ENCODE results near the gene XYLT1.

DNA sequence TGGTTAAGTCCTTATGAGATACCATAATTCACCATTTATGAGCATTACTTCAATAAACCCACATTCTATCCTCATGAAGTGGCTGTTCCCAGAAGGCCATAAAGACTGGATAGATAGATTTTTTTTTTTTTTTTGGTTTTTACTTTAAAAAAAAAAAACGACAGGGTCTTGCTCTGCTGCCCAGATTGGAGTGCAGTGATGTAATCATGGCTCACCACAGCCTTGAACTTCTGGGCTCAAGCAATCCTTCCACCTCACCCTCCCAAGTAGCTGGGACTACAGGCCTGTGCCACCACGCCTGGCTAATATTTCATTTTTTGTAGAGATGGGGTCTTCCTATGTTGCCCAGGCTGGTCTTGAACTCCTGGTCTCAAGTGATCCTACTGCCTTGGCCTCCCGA, 102.3 kb downstream of the XYLT1 start:
- TF ChIP-seq, protein P1, sequence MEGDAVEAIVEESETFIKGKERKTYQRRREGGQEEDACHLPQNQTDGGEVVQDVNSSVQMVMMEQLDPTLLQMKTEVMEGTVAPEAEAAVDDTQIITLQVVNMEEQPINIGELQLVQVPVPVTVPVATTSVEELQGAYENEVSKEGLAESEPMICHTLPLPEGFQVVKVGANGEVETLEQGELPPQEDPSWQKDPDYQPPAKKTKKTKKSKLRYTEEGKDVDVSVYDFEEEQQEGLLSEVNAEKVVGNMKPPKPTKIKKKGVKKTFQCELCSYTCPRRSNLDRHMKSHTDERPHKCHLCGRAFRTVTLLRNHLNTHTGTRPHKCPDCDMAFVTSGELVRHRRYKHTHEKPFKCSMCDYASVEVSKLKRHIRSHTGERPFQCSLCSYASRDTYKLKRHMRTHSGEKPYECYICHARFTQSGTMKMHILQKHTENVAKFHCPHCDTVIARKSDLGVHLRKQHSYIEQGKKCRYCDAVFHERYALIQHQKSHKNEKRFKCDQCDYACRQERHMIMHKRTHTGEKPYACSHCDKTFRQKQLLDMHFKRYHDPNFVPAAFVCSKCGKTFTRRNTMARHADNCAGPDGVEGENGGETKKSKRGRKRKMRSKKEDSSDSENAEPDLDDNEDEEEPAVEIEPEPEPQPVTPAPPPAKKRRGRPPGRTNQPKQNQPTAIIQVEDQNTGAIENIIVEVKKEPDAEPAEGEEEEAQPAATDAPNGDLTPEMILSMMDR (conservative IDR thresholded peaks at IDR 0.05; ENCODE audit: low read depth, low read length), result no peak
- no peak for TF ChIP-seq EZH2 (IDR thresholded peaks at IDR 0.05; ENCODE audit: low read length, unreplicated experiment)
